ENCODE results near the gene UBE2L3.
A peak's percentile ranks its signal among the peaks of the same experiment; 100 is the strongest.

The UBE2L3 gene

GRCh38 chr22:21652010-21652546, 84.6 kb downstream of the UBE2L3 start (continued):
- TF ChIP-seq SP3 (tag by site-specific recombination; IDR thresholded peaks at IDR 0.05): 0 out of 2 replicates have a peak, but pooled peaks have one; percentile 42
- TF ChIP-seq ZNF148 (tag by site-specific recombination; IDR thresholded peaks at IDR 0.05; ENCODE audit: borderline replicate concordance): no peak
- TF ChIP-seq TRIM28 (IDR thresholded peaks at IDR 0.05; ENCODE audit: borderline replicate concordance, low read length): no peak
- no peak for TF ChIP-seq ZNF585B (tag by site-specific recombination; IDR thresholded peaks at IDR 0.05)
- no peak for TF ChIP-seq ZNF426 (tag by site-specific recombination; IDR thresholded peaks at IDR 0.05)
- TF ChIP-seq ZNF548 (tag by site-specific recombination; IDR thresholded peaks at IDR 0.05): no peak
- TF ChIP-seq ZBTB11 (tag by site-specific recombination; conservative IDR thresholded peaks at IDR 0.05; ENCODE audit: low read depth): 0 out of 2 replicates have a peak, but pooled peaks have one; percentile 29
- TF ChIP-seq ZNF24 (tag by site-specific recombination; IDR thresholded peaks at IDR 0.05): no peak
- TF ChIP-seq PRDM2 (tag by site-specific recombination; IDR thresholded peaks at IDR 0.05; ENCODE audit: borderline replicate concordance): no peak
- TF ChIP-seq GLIS1 (tag by site-specific recombination; IDR thresholded peaks at IDR 0.05): no peak
- peak; percentile 76 for TF ChIP-seq KLF7 (tag by site-specific recombination; IDR thresholded peaks at IDR 0.05; ENCODE audit: borderline replicate concordance)
- TF ChIP-seq ZNF2 (tag by site-specific recombination; IDR thresholded peaks at IDR 0.05): 0 out of 2 replicates have a peak, but pooled peaks have one; percentile 47
- TF ChIP-seq ZNF76 (tag by site-specific recombination; IDR thresholded peaks at IDR 0.05; ENCODE audit: borderline replicate concordance, low read depth): 0 out of 2 replicates have a peak, but pooled peaks have one; percentile 14
- peak; percentile 86 for TF ChIP-seq SP2 (tag by site-specific recombination; IDR thresholded peaks at IDR 0.05)
- TF ChIP-seq ZFP69B (tag by site-specific recombination; IDR thresholded peaks at IDR 0.05): peak; percentile 34; the same call in 1 of the 2 replicates

Data from HEK293 (cell line).